Vagina (tissue), 2 donors: Measurements from ENCODE around the gene SCGN.

ENCODE experiments used
- POLR2A ChIP-seq, 2 donors: fragments of 450-650 bp; IDR thresholded peaks; one replicate each; pipeline ENCODE4 v1.6.1; 2017; ENCODE audit warnings: antibody characterized with exemption in 2 of 2, mild to moderate bottlenecking in 2 of 2, moderate library complexity in 2 of 2
- POLR2AphosphoS5 ChIP-seq, 2 donors: sonication (generic); formaldehyde crosslinking; IDR thresholded peaks; one replicate each; pipeline ENCODE4 v1.9.0; 2017; ENCODE audit warnings: antibody characterized with exemption in 2 of 2, mild to moderate bottlenecking in 2 of 2, low read depth in 1 of 2; ENCODE audit not compliant: insufficient read depth in 1 of 2
- TF ChIP-seq, protein P1 (sequence below), 3 experiments: fragments of 450-650 bp in 2 of 3; fragments of 200-600 bp in 1 of 3; sonication (generic) in 1 of 3; IDR thresholded peaks; one replicate each; pipeline ENCODE4 v1.5.1; 2017 to 2019; ENCODE audit warnings: antibody characterized with exemption in 3 of 3, mild to moderate bottlenecking in 2 of 3, moderate library complexity in 2 of 3

DNA sequence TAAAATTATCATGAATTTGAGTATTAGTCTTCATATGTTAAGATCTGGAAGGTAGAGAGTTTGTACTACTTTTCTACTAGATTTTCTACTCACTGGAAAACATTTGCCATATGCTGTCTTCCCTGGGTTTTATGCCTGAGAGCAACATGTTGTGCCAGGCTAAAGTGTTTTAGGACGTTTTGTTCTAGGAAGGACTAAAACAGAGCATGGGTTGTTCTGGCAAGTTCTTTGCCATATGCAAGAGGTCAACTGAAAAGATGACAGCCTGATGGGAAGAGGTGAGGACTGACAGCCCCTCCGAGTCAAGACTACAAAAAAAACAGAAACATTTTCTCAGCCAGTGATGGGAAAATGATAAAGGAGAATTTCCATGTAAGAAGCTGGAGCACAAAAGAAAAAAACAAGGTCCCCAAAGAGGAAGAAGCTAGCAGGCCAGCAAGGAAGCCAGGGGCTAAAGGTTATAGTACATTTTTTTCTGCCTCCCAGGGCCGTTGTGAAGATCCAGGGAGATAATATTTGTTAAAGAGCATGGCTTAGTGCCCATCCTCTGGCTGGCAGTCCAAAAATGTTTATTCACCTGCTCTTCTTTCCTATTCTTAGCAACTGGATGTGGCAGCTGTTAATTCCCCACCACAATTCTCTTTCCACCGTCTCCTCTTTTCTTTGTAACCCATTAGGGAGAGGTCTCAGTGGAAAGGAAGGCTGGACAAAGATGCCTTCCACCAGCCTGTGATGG lies 7.8 kb downstream of the SCGN start:
- TF ChIP-seq POLR2A (IDR thresholded peaks at IDR 0.05), result no peak
- TF ChIP-seq, protein P1, sequence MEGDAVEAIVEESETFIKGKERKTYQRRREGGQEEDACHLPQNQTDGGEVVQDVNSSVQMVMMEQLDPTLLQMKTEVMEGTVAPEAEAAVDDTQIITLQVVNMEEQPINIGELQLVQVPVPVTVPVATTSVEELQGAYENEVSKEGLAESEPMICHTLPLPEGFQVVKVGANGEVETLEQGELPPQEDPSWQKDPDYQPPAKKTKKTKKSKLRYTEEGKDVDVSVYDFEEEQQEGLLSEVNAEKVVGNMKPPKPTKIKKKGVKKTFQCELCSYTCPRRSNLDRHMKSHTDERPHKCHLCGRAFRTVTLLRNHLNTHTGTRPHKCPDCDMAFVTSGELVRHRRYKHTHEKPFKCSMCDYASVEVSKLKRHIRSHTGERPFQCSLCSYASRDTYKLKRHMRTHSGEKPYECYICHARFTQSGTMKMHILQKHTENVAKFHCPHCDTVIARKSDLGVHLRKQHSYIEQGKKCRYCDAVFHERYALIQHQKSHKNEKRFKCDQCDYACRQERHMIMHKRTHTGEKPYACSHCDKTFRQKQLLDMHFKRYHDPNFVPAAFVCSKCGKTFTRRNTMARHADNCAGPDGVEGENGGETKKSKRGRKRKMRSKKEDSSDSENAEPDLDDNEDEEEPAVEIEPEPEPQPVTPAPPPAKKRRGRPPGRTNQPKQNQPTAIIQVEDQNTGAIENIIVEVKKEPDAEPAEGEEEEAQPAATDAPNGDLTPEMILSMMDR (IDR thresholded peaks at IDR 0.05), result no peak
- no peak for TF ChIP-seq POLR2AphosphoS5 (IDR thresholded peaks at IDR 0.05; ENCODE audit: insufficient read depth in 1 of 2, low read depth in 1 of 2)
